NCI-H128 (cell line): Measurements from ENCODE around the gene CDH16.
"Not testable (repeated sequence)": the region's sequence is repeated elsewhere in the genome, so short reads cannot be mapped to it uniquely, and the experiment has no call there.

Experiments
- DNase-seq: peaks from one replicate; lab custom pipeline; 2025; ENCODE audit not compliant: unreplicated experiment; lab: John Stamatoyannopoulos, UW

The CDH16 gene

DNA sequence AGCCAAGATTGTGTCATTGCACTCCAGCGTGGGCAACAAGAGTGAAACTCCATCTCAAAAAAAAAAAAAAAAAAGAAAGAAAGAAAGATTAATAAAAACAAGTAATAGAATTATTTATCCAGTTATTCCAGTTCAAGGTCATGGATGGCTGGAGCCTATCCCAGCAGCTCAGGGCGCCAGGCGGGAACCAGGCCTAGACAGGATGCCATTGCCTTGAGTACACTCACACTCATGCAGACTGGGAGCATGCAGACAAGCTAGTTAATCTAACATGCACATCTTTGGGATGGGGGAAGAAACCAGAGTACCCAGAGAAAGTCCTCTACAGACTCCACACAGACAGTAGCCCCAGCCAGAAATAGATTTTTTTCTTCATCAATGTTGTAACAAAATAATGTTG, 20.5 kb downstream of the CDH16 start:
- no peak for DNase-seq

DNA sequence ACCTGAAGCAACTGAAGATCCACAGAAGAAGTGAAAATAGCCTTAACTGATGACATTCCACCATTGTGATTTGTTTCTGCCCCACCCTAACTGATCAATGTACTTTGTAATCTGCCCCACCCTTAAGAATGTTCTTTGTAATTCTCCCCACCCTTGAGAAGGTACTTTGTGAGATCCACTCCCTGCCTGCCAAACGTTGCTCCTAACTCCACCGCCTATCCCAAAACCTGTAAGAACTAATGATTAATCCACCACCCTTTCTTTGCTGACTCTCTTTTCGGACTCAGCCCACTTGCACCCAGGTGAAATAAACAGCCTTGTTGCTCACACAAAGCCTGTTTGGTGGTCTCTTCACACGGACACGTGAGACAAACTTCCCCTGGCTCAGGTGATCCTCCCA, 22.0 kb downstream of the CDH16 start:
- DNase-seq, result not testable (repeated sequence)

DNA sequence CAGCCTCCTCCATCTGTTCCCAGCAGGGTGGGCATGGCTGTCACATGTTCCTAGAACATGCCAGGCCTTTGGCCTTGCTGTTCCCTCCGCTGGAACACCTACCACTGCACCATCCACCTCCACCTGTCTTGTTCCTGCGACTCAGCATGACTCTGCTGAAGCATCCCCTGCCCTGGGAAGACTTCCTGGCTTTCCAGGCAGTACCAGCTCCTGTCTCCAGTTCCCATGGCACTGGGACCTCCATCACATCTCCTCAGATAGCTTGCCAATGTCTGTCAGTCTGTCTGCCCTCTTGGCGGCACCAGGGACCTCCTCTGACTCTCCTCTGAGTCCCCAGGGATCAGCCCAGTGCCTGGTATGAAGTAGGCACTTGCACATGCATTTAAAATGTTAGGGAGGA, 22.7 kb downstream of the CDH16 start:
- DNase-seq, result no peak

DNA sequence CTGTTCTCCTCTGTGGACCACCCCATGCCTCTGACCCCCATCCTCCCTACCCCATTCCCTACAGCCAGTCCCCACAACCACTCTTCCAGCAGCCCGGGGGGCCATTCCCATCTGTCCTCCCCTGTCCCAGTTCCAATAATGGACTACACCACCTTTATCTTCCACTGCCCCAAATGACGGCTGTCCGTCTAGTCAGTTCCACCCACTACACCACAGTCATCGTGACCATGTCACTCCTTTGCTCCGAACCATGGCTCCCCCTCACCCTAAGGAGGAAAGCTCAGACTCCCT, 23.1 kb downstream of the CDH16 start:
- DNase-seq, result no peak

DNA sequence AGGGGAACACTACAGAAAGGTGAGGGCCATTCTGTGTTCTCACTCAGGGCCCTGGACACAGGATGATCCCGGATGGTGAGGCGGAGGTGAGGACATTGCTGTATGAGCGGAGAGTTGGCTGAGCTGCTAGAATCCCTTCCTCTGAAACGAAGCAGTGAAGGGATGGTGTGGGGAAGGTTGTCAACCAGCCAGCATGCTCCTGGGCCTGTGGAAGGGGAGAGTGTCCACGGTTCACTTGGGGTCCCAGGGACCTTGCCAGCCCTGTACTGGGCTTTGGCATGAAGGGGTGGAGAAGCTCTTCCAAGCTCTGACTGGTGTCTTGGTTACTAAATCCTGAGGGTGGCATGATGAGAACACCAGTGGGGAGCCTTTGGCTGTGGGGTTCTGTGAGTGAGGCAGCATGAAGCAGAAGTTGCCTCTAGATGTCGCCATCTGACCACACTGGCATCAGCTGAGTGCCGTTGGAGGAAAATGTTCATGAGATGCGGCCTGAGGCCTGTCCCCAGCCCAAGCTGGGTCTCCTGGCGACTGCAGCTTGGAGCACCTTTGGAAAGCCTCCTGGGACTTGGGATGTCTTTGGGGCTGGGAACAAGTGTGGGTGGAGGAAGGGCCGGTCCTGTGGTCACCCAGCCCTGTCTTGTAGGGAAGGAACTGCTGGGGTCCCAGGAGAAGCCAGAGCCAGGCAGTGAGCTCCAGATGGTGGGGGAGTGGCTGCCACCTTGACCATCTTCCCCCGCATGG, 23.6 kb downstream of the CDH16 start:
- peak; percentile 21 for DNase-seq

DNA sequence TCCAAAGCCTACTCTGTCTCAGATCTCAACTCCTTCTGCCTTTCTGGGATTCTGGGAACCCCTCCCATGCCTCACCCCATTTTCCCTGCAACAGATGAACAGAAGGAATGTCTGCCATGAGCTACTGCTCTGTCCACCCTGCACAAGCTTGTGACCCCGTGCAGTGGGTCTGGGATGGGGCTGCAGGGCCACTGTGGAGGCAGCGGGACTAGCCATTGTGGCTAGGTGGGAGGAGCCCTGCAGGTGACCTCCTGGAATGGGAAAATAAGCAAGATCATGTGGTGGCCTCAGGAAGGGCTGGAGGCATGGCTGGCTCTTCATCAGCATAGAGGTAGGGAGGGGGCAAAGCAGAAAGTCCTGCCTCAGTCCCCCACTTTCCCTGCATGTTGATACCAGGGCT, 24.6 kb downstream of the CDH16 start:
- DNase-seq, result no peak

DNA sequence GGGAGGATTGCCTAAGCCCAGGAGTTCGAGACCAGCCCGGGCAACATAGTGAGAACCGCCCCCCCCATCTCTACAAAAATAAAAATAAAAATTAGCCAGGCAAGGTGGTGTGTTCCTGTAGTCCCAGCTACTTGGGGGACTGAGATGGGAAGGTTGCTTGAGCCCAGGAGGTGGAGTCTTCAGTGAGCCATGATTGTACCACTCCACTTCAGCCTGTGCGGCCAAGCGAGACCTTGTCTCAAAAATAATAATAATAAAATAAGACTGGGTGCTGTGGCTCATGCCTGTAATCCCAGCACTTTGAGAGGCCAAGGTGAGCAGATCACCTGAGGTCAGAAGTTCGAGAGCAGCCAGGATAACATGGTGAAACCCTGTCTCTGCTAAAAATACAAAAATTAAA, 26.9 kb downstream of the CDH16 start:
- no peak for DNase-seq

DNA sequence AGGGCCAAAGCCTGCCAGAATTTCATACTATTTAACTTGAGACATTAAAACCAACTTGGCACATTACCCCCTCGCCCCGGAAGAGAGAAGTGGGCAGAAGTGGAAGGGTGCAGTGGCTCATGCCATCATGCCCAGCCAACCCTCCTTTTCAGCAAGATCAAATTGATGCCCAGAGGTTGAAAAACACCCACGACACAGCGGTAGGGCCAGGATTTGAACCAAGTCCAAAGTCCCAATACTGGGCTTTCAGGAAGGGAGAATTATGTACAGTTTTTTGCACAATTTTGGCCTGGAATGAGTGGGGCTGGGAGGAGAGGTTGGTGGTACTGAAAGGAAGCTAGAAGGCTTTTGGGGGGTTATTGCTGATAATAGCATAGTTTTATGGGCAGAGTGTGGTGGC, 27.3 kb downstream of the CDH16 start:
- no peak for DNase-seq

DNA sequence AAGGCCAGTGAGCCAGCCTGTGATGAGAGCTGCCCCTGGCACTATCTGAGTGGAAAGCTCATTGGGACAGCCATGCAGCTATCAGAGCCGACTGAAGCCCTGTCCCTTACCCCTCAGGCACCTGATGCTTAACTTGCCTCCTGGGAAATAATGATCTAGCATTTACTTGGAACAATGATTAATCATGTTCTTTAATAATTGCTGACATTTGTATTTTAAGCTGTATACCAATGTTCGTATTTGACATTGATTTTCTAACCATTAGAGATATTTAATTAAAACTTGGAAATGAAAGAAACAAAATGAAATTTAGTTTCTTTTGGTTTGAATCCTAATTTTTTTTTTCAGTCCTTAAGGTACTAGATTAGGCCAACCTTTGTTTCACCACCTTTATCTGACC, 27.9 kb downstream of the CDH16 start:
- no peak for DNase-seq

DNA sequence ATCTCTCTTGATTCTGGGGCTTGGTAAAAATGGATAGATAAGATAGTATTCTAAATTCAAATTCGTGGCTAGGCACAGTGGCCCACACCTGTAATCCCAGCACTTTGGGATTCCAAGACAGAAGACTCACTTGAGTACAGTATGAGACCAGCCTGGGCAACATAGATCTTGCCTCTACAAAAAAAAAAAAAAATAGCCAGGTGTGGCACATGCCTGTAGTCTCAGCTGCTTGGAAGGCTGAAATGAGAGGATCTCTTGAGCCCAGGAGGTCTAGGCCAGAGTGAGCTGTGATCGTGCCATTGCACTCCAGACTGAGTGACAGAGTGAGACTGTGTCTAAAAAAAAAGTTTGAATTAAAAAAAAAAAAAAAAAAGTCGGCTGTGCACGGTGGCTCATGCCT, 29.1 kb downstream of the CDH16 start:
- no peak for DNase-seq

DNA sequence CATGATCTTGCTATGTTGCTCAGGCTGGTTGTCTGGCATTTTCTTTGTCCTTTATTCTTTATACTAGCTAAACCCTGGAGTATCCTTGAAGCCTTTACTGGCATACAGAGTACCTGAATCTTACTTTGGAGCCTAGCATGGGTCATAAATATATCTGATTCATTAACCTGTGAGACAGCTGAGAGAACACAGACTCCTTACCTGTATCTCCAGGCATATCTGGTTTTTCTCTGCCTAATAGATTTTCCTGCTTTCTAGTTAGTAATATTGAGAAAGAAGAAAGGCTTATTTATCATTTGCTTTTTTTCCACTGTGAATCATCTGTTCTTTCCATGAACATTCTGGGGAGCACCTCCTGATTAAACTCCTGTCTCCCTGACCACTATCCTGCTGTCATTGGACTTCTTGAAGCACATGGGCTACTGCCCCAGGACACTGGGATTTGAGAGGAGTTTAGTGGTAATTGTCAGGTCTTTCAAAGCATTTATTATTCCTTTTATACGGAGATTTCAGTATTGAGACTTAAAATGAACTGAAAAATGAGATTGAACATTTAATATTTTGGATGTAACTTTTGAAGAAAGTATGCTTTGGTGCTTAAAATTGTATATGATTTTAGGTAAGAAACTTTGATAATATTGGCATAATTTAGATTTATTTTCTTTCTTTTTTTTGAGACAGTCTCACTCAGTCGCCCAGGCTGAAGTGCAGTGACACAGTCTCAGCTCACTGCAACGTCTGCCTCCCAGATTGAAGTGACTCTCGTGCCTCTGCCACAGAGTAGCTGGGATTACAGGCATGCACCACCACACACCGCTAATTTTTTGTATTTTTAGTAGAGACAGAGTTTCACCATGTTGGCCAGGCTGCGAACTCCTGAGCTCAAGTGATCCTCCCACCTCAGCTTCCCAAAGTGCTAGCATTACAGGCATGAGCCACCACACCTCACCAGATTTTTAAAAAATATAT, 29.8 kb downstream of the CDH16 start:
- DNase-seq, result no peak

DNA sequence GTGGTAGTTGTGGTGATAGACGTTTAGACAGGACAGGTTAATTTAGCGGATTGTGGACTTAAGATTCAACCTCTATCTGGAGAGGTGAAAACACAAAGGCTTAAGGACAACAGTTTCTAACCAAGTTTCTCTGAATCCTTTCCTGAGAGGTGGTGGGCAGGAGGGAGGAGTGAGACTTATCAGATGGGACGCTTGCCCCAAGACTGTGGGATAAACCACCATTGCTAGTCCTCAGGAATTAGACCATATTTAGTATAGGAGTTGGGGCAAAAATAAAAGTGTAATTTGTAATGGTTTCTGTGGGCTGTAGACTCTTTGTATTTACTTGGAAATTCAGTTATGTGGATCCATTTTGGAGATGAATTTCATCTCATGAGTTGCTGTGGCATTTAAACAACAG, 31.8 kb downstream of the CDH16 start:
- DNase-seq, result no peak

DNA sequence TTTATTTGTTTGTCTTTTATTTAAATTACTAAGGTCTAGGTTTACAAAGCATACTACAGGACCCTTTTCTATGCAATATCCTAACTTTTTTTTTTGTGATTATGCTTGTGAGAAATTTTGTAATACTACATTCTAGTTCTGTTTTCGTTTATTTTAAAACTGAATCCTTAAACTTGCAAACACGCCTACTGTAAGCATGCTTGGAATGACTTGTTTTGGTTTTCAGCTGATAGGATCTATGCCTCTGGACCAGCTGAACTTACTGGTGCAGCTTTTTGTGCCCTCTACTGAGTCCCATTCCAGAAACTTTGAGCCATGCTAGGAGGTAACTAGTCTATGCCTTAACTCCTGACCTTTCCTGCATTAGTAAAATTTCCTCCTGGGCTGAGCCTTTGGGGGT, 32.4 kb downstream of the CDH16 start:
- no peak for DNase-seq

DNA sequence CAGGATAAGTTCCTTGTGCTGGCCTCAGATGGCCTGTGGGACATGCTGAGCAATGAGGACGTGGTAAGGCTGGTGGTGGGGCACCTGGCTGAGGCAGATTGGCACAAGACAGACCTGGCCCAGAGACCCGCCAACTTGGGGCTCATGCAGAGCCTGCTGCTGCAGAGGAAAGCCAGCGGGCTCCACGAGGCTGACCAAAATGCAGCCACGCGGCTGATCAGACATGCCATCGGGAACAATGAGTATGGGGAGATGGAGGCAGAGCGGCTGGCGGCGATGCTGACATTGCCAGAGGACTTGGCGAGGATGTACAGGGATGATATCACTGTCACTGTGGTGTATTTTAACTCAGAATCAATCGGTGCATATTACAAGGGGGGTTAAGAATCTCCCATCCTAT, 33.2 kb downstream of the CDH16 start:
- DNase-seq, result no peak

DNA sequence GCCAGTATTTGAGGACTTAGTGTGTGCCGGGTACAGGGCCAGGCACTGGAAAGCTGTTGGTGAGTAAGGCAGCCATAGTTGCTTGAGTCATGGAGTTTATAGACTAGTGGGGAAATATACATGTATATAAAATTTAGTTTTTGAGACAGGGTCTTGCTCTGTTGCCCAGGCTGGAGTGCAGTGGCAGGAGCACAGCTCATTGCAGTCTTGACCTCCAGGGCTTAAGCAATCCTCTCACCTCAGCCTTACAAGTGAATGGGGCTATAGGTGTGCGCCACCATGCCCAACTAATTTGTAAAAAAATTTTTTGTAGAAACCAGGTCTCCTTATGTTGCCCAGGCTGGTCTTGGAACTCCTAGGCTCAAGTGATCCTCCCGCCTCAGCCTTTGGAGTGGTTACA, 36.0 kb downstream of the CDH16 start:
- no peak for DNase-seq

DNA sequence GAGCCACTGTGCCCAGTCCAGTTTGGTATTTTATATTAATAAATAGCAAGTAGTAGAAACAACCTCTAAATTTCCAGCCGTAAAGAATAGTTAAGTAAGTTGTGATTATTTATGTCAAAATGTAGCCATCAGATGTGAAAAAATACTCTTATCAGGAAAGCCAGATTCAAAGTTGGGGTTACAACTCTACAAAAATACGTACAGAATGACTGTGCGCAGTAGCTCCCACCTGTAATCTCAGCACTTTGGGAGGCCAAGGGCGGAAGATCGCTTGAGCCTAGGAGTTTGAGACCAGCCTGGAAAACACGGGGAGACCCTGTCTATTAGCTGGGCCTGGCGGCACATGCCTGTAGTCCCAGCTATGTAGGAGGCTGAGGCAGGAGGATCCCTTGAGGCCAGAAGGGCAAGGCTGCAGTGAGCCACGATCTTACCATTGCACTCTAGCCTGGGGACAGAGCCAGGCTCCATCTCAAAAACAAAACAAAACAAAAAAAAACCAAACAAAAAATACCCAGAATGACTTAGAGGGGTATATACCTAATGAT, 36.6 kb downstream of the CDH16 start:
- DNase-seq, result no peak

DNA sequence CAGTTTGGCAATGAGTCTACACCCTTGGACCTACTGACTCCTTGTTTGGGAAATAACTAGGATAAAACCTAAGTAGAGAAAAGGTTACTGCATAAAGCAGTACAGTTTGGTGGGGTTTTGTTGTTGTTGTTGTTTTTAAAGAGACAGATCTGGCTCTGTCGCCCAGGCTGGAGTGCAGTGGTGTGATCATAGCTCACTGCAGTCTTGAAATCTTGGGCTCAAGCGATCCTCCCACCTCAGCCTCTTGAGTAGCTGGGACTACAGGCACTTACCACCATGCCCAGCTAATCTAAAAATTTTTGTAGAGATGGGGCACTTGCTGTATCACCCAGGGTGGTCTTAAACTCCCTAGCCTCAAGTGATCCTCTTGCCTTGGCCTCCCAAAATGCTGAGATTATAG, 37.1 kb downstream of the CDH16 start:
- no peak for DNase-seq

DNA sequence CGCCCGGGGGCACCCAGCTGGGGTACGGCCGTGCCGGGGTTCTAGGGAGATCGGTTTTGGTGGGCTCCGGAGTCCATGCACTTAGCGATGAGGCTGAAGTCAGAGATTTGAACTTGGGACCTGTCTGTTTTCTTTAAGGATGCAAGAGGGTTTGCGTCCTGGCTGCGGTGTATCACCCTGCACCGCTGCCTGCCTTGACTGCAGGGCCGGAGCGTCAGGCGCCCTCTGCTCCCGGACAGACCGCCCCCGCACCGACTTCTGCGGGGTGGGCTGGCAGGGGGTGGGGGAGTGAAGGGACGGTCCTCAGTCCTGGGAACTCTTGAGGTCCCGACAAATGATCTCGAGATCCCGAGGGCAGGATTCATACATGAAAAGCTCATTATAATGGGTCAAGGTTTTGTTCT, 37.7 kb downstream of the CDH16 start:
- DNase-seq, result no peak

DNA sequence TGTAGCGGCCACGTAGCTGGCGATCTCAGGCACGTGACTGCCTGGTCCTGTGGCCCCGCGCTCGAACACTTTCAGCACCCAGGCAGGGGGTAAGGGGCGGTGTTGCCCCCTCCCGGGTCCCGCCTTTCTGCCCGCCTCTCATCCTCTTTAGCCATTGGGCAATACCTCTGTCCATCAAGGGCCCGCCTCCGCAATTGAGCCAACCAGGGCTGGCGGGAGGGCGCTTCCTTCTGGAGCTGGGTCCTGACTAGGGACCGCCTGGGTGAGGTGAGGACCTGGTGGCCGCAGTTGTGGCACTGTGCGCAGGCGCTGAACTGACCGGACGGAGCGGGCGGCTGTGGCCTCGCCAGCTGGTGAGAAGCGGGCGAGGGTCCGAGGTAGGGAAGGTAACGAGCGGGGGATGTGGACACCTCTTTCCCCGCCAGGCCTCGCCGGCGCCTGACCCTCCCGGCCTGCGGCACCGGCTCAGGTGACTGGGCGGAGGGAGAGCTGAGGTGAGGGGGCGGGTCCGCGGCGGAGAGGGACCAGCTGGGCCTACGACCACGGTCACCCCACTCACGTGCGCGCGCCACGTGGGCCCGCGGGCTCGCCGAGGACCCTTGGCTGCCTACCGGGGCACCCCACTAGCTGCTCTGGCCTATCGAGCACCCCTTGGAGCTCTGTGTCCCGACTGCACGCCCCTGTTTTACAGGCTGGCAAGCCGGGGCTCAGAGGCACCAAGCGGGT, 38.2 kb downstream of the CDH16 start, which contains the start of gene PDP2:
TSS of gene PDP2 (plus strand) at position 228 of the 726 bp plus-strand sequence. CDS start 3,770 bp downstream, outside the sequence.
- peak; percentile 80 for DNase-seq

DNA sequence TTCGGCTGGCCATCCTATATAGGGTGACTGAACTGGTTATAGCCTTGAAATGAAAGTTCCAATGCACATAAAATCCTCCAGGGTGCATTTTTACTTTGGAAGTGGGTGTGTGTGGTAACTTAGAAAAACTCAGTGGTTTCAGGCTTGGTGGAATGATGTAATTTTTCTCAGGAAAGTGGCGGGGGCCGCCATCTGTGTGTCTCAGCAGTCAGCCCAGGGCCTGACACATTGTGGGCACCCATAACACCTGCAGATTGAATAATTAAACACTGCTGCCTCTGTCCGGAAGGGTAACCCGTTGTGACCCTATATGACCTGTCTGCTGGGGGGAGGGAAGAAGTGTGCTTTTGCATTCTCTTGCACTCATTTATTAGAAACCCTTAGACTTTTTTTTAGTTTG, 40.6 kb downstream of the CDH16 start:
- no peak for DNase-seq

DNA sequence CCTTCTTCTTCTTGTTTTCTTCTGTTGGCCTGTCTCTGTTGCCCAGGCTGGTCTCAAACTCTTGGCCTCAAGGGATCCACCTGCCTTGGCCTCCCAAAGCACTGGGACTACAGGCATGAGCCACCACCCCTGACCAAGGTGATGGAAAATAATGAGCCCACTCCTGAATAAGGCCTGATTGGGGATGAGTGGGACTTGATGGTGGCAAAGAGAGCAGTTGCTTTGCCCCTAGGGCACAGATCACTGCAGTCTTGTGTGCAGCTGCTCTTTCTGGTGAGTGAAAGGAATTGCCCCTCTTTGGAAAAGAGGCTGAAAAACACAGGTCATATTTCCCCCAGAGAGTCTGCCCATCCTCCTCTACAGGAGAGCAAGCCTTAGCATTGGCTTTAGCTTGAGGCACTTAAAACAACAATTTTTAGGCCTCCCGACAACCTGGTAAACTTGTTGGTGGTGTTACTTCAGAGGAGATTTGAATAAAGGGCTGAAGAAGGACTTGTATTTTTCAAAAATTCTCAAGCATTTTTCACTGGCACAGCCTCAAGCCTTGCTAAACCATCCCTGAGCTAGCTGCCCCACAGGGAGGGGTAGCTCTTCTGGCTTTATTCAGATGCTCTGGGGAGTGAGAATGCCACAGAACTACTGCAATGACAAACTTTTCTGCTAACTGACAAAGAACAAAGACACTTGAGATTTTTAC, 44.5 kb downstream of the CDH16 start:
- no peak for DNase-seq
